ENCODE measurements around the gene RGL2. TPM values are rescaled to one million over a fixed set of nuclear protein-coding genes. Genes with fewer than 3 reads are reported as not detected.

RGL2 gene
- polyA plus RNA-seq, 1 donor from 2014 or later, result 120 TPM

- H3K27me3 ChIP-seq (ENCODE audit: insufficient read depth, low read depth, low read length), result no peaks in the 10 kb centered on the region
- no peaks in the 10 kb centered on the region for H3K9me3 ChIP-seq (ENCODE audit: low read length)
- peaks cover 19% of the 10 kb centered on the region for H3K79me2 ChIP-seq (replicated peaks; ENCODE audit: insufficient read depth, low read length)
- H3K27ac ChIP-seq (ENCODE audit: low read length), result peak overlapping the region; percentile 74
- no peaks in the 10 kb centered on the region for H3K9me2 ChIP-seq (ENCODE audit: insufficient read depth, low read length)
- peak overlapping the region; percentile 92 for H2AFZ ChIP-seq (ENCODE audit: low read depth, low read length)
- peak overlapping the region; percentile 80 for H3K4me3 ChIP-seq (ENCODE audit: low read length)
- H3K9ac ChIP-seq (ENCODE audit: low read length), result peak overlapping the region; percentile 76
- H4K20me1 ChIP-seq (ENCODE audit: insufficient read depth), result no peaks in the 10 kb centered on the region
- peaks cover 4% of the 10 kb centered on the region for H3K36me3 ChIP-seq (ENCODE audit: insufficient read depth, low read length)
- H3K4me2 ChIP-seq (ENCODE audit: low read length), result peak overlapping the region; percentile 63
- no peak for TF ChIP-seq SMC3 (conservative IDR thresholded peaks at IDR 0.05; ENCODE audit: poor library complexity)
- TF ChIP-seq EP300 (conservative IDR thresholded peaks at IDR 0.05; ENCODE audit: poor library complexity, severe bottlenecking), result no peak
- TF ChIP-seq EZH2 (IDR thresholded peaks at IDR 0.05; ENCODE audit: borderline replicate concordance, insufficient read depth, low read length, poor library complexity, severe bottlenecking), result no peak
- TF ChIP-seq TAF1 (IDR thresholded peaks at IDR 0.05; ENCODE audit: low read depth), result no peak
- no peak for TF ChIP-seq MXI1 (conservative IDR thresholded peaks at IDR 0.05; ENCODE audit: poor library complexity, severe bottlenecking)
- H3F3A ChIP-seq (ENCODE audit: insufficient read depth, low read length, poor library complexity, severe bottlenecking), result peaks cover 2% of the 10 kb centered on the region
Observed at GRCh38 chr6:33323623-33323948, 24.8 kb upstream of the RGL2 start.

GRCh38 chr6:33321227-33321626, 22.5 kb upstream of the RGL2 start:
- Histone ChIP-seq H3K79me2 (replicated peaks; ENCODE audit: insufficient read depth, low read length) (peaks cover 19% of the 10 kb centered on the region), H3K36me3 (ENCODE audit: insufficient read depth, low read length) (peaks cover 4% of the 10 kb centered on the region), H4K20me1 (ENCODE audit: insufficient read depth) (no peaks in the 10 kb centered on the region), H2AFZ (ENCODE audit: low read depth, low read length) (no peak overlapping the region), H3K9me2 (ENCODE audit: insufficient read depth, low read length) (no peaks in the 10 kb centered on the region), H3F3A (ENCODE audit: insufficient read depth, low read length, poor library complexity, severe bottlenecking) (peaks cover 6% of the 10 kb centered on the region), H3K4me3 (ENCODE audit: low read length) (peak overlapping the region; percentile 80), H3K27me3 (ENCODE audit: insufficient read depth, low read depth, low read length) (no peaks in the 10 kb centered on the region), H3K9me3 (ENCODE audit: low read length) (no peaks in the 10 kb centered on the region), H3K9ac (ENCODE audit: low read length) (no peak overlapping the region), H3K27ac (ENCODE audit: low read length) (no peak overlapping the region), H3K4me2 (ENCODE audit: low read length) (no peak overlapping the region)
- TF ChIP-seq MXI1 (conservative IDR thresholded peaks at IDR 0.05; ENCODE audit: poor library complexity, severe bottlenecking) (no peak), CTCF (IDR thresholded peaks at IDR 0.05; ENCODE audit: poor library complexity, severe bottlenecking) (no peak), EZH2 (IDR thresholded peaks at IDR 0.05; ENCODE audit: borderline replicate concordance, insufficient read depth, low read length, poor library complexity, severe bottlenecking) (no peak), SMC3 (conservative IDR thresholded peaks at IDR 0.05; ENCODE audit: poor library complexity) (no peak), POLR2AphosphoS5 (IDR thresholded peaks at IDR 0.05) (no peak), RAD21 (conservative IDR thresholded peaks at IDR 0.05) (no peak)

GRCh38 chr6:33320315-33321181, 21.8 kb upstream of the RGL2 start:
- Histone ChIP-seq H3K27ac (ENCODE audit: low read length) (no peak overlapping the region), H3K36me3 (ENCODE audit: insufficient read depth, low read length) (peaks cover 4% of the 10 kb centered on the region), H3K27me3 (ENCODE audit: insufficient read depth, low read depth, low read length) (no peaks in the 10 kb centered on the region), H4K20me1 (ENCODE audit: insufficient read depth) (no peaks in the 10 kb centered on the region), H3K4me3 (ENCODE audit: low read length) (no peak overlapping the region), H3K9me3 (ENCODE audit: low read length) (no peaks in the 10 kb centered on the region), H3K4me2 (ENCODE audit: low read length) (no peak overlapping the region), H3K9me2 (ENCODE audit: insufficient read depth, low read length) (no peaks in the 10 kb centered on the region), H3K9ac (ENCODE audit: low read length) (no peak overlapping the region), H3K79me2 (replicated peaks; ENCODE audit: insufficient read depth, low read length) (peaks cover 19% of the 10 kb centered on the region), H2AFZ (ENCODE audit: low read depth, low read length) (no peak overlapping the region), H3F3A (ENCODE audit: insufficient read depth, low read length, poor library complexity, severe bottlenecking) (peaks cover 6% of the 10 kb centered on the region)
- TF ChIP-seq POLR2AphosphoS5 (IDR thresholded peaks at IDR 0.05), result no peak

Data from neural cell (in vitro differentiated cells).